ENCODE measurements around the gene SUN2. TPM values are rescaled to one million over a fixed set of nuclear protein-coding genes. Genes with fewer than 3 reads are reported as not detected.

SUN2 gene
- total and polyA plus RNA-seq, 9 donors, result 21.2 to 311 (median 181) TPM

GRCh38 chr22:38740754-38741153 lies 15.0 kb downstream of the SUN2 start:
- H3K36me3 ChIP-seq, result no peaks in the 10 kb centered on the region
- no peak overlapping the region for H3K4me3 ChIP-seq
- no peak for TF ChIP-seq CTCF (IDR thresholded peaks at IDR 0.05)
- no peak for TF ChIP-seq EP300 (IDR thresholded peaks at IDR 0.05)
- TF ChIP-seq POLR2A (IDR thresholded peaks at IDR 0.05), result no peak
- peaks cover 3% of the 10 kb centered on the region for H3K4me1 ChIP-seq (ENCODE audit: insufficient read depth)
- H3K9me3 ChIP-seq, result no peaks in the 10 kb centered on the region
- no peak for DNase-seq
- H3K27me3 ChIP-seq, result no peaks in the 10 kb centered on the region
- intact Hi-C loops (cut with DNase I), result loop anchor here in 1 of 4 donors (2.0 kb wide), 1 partner anchor 18 kb away; no protein-coding TSS in a partner anchor
- no peak overlapping the region for H3K27ac ChIP-seq
- WGBS, 3 donors, result 62 to 75% (median 75%) methylated on average over 8 of the region's 8 CpGs

- Histone ChIP-seq H3K4me3 (no peak overlapping the region), H3K27ac (no peak overlapping the region), H3K27me3 (no peaks in the 10 kb centered on the region), H3K9me3 (no peaks in the 10 kb centered on the region), H3K36me3 (no peaks in the 10 kb centered on the region), H3K4me1 (ENCODE audit: insufficient read depth) (peaks cover 3% of the 10 kb centered on the region)
- intact Hi-C loops (cut with DNase I), result loop anchor here in 1 of 4 donors (2.0 kb wide), 1 partner anchor 19 kb away; no protein-coding TSS in a partner anchor
- TF ChIP-seq CTCF (IDR thresholded peaks at IDR 0.05) (no peak), EP300 (IDR thresholded peaks at IDR 0.05) (no peak), POLR2A (IDR thresholded peaks at IDR 0.05) (no peak)
- WGBS, 3 donors, result 58 to 79% (median 66%) methylated on average over 15 of the region's 15 CpGs
- DNase-seq, result no peak
Measured at GRCh38 chr22:38740116-38740723, 15.6 kb downstream of the SUN2 start.

- no peaks in the 10 kb centered on the region for H3K27me3 ChIP-seq
- 86 to 92% (median 91%) methylated on average over 20 of the region's 20 CpGs for WGBS, 3 donors
- no peak overlapping the region for H3K4me3 ChIP-seq
- no peaks in the 10 kb centered on the region for H3K4me1 ChIP-seq (ENCODE audit: insufficient read depth)
- no peaks in the 10 kb centered on the region for H3K36me3 ChIP-seq
- no peak for DNase-seq
- H3K9me3 ChIP-seq, result no peaks in the 10 kb centered on the region
- no peak overlapping the region for H3K27ac ChIP-seq
- TF ChIP-seq EP300 (IDR thresholded peaks at IDR 0.05), result no peak
- TF ChIP-seq CTCF (IDR thresholded peaks at IDR 0.05), result no peak
- TF ChIP-seq POLR2A (IDR thresholded peaks at IDR 0.05), result no peak
- intact Hi-C loops (cut with DNase I), result loop anchor here in 1 of 4 donors (2.0 kb wide), 1 partner anchor 19 kb away; no protein-coding TSS in a partner anchor
Measured at GRCh38 chr22:38739300-38740055, 16.3 kb downstream of the SUN2 start.

- no peak for TF ChIP-seq POLR2A (IDR thresholded peaks at IDR 0.05)
- Histone ChIP-seq H3K36me3 (no peaks in the 10 kb centered on the region), H3K27me3 (no peaks in the 10 kb centered on the region), H3K9me3 (no peaks in the 10 kb centered on the region), H3K27ac (no peak overlapping the region), H3K4me3 (no peak overlapping the region), H3K4me1 (ENCODE audit: insufficient read depth) (peaks cover 8% of the 10 kb centered on the region)
- no peak for DNase-seq
- intact Hi-C loops (cut with DNase I), result no loop called here
- 90 to 93% (median 91%) methylated on average over 16 to 18 of the region's 18 CpGs for WGBS, 3 donors
Measured at GRCh38 chr22:38738475-38739070, 17.2 kb downstream of the SUN2 start.
